SK-N-MC (cell line): ENCODE results near the gene NDUFS7.

Experiments
- EZH2 ChIP-seq: fragments of 200-600 bp; sonication (generic); IDR thresholded peaks from one replicate; pipeline ENCODE4 v1.6.1; 2017; ENCODE audit warnings: antibody characterized with exemption
- FOXP2 ChIP-seq: optimal IDR thresholded peaks from 2 replicates; pipeline ENCODE3; 2011; ENCODE audit warnings: mild to moderate bottlenecking, moderate library complexity; ENCODE audit not compliant: insufficient read depth; ENCODE audit errors: extremely low read length, control extremely low read depth
- POLR2AphosphoS5 ChIP-seq: IDR thresholded peaks from 2 replicates; pipeline ENCODE4 v1.6.1; 2012; ENCODE audit warnings: mild to moderate bottlenecking, low read depth, low read length, borderline replicate concordance

- TF ChIP-seq POLR2AphosphoS5 (no peak), EZH2 (no peak), FOXP2 (no peak)
Measured at GRCh38 chr19:1432507-1432887, 48.8 kb downstream of the NDUFS7 start.
